ENCODE data around the gene STK11. TPM values are rescaled to one million over a fixed set of nuclear protein-coding genes. Genes with fewer than 3 reads are reported as not detected.

STK11 gene
- total RNA-seq, 1 donor from 2014 or later, result 67.6 TPM

DNA sequence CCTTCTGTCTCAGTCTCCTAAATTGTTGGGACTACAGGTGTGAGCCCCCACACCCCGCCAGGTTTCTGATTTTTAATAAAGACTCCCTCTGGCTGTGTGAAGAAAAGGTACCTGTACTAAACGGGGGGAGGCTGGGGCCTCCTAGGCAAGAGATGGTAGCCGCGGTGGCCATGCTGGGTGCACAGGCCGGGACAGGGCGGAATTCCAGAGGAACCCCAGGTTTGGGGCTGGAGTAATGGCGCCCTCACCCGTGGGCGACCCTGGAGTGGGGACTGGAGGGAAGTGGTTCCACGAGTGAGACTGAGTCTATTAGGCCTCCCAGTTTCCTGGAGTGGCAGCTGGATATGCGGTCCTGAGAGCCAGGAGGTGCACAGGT lies 33.8 kb downstream of the STK11 start:
- DNase-seq (no peak), ATAC-seq (ENCODE audit: low read depth) (no peak)
- peaks cover 7% of the 10 kb centered on the region for H3K27me3 Mint-ChIP-seq
- H3K27ac Mint-ChIP-seq, result no peak overlapping the region
- peak overlapping the region; percentile 79 for H3K4me3 Mint-ChIP-seq
- intact Hi-C loops (cut with micrococcal nuclease), result no loop called here
- peaks cover 40% of the 10 kb centered on the region for H3K4me1 Mint-ChIP-seq
- H3K9me3 Mint-ChIP-seq, result no peaks in the 10 kb centered on the region
- TF ChIP-seq, protein P1, sequence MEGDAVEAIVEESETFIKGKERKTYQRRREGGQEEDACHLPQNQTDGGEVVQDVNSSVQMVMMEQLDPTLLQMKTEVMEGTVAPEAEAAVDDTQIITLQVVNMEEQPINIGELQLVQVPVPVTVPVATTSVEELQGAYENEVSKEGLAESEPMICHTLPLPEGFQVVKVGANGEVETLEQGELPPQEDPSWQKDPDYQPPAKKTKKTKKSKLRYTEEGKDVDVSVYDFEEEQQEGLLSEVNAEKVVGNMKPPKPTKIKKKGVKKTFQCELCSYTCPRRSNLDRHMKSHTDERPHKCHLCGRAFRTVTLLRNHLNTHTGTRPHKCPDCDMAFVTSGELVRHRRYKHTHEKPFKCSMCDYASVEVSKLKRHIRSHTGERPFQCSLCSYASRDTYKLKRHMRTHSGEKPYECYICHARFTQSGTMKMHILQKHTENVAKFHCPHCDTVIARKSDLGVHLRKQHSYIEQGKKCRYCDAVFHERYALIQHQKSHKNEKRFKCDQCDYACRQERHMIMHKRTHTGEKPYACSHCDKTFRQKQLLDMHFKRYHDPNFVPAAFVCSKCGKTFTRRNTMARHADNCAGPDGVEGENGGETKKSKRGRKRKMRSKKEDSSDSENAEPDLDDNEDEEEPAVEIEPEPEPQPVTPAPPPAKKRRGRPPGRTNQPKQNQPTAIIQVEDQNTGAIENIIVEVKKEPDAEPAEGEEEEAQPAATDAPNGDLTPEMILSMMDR (IDR thresholded peaks at IDR 0.05), result no peak
- no peaks in the 10 kb centered on the region for H3K36me3 Mint-ChIP-seq (ENCODE audit: low read depth)
- POLR2A ChIA-PET, result interaction anchor here (10.1 kb wide), 1 partner anchor 25 kb away, joined by 824 read pairs; the partner anchor contains the start of gene CIRBP
- CTCF ChIA-PET, result no interaction called here

DNA sequence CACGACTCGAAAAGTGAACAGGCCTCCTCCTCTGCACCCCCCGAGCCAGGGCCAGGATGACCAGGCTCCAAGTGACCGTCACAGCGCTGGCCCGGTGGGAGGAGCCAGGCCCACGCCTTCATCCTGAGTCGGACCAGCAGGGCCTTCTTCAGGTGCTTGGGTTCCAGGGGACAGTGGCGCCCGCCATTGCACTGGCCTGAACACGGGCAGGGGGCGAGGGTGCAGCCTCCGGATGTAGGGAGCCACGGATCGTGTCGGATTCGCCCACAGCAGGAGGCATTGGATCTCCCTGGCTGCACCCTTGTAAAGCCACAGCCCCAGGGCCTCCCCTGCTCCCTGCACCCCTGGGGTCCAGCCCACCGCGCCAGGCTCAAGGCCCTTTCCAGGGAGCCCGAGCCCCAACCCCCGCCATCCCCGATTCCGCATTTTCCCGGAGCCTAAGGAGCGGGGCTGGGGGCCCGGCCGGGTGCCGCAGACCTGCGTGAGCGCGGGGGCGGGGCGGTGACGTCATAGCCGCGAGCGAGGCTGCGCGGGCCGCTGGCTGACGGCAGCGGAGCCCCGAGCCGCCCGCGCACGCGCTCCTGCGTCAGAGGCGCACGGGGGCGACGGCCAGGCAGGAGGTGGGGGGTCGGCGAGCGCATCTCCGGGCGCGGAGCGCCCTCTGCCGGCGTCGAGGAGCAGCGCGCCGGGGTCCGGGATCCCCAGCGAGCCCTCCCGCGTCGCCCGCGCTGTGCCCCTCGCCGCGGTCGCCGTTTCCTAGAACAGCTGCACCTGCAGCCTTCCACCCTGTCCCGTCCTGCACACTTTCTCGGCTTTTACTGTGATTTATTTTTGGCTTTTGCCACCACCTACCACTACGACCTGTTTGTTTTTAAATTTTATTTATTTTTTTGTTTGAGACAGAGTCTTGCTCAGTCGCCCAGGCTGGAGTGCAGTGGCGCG lies 34.5 kb downstream of the STK11 start:
- intact Hi-C loops (cut with micrococcal nuclease), result loop anchor here (1.0 to 10.0 kb wide), 4 partner anchors 127 to 575 kb away; partner anchors contain the start of genes RNF126 and WDR18
- H3K9me3 Mint-ChIP-seq, result no peaks in the 10 kb centered on the region
- H3K27me3 Mint-ChIP-seq, result peaks cover 7% of the 10 kb centered on the region
- peak overlapping the region; percentile 79 for H3K4me3 Mint-ChIP-seq
- ChIA-PET POLR2A (interaction anchor here (0.5 to 10.1 kb wide), 8 partner anchors 24 to 332 kb away, joined by 3 to 824 read pairs (median 4); partner anchors contain the start of genes CIRBP, RNU6-2 and WDR18), CTCF (interaction anchor here (0.7 to 6.1 kb wide), 3 partner anchors 25 to 1582 kb away, joined by 3 to 540 read pairs (median 10); partner anchors contain the start of gene CIRBP)
- H3K27ac Mint-ChIP-seq, result no peak overlapping the region
- ATAC-seq (ENCODE audit: low read depth) (peak; percentile 50), DNase-seq (peak; percentile 93)
- TF ChIP-seq, protein P1 (IDR thresholded peaks at IDR 0.05), result no peak
- H3K36me3 Mint-ChIP-seq (ENCODE audit: low read depth), result peaks cover 2% of the 10 kb centered on the region
- peaks cover 45% of the 10 kb centered on the region for H3K4me1 Mint-ChIP-seq

DNA sequence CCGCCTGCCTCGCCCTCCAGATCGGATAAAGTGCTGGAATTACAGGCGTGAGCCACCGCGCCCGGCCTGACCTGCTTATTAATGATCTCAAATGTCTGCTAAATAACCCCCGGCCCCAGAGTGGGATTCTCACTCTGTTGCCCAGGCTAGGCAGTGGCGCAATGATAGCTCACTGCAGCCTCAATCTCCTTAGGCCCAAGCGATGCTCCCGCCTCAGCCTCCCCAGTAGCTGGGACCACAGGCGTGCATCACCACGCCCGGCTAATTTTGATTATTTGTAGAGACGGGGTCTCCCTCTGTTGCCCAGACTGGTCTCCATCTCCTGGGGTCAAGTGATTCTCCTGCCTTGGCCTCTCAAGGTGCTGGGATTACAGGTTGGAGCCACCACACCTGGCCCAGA lies 35.3 kb downstream of the STK11 start:
- H3K27ac Mint-ChIP-seq, result no peak overlapping the region
- ChIA-PET POLR2A (interaction anchor here (0.5 to 10.1 kb wide), 8 partner anchors 23 to 333 kb away, joined by 3 to 824 read pairs (median 4); partner anchors contain the start of genes CIRBP, RNU6-2 and WDR18), CTCF (interaction anchor here (0.7 to 6.1 kb wide), 3 partner anchors 24 to 1581 kb away, joined by 3 to 540 read pairs (median 10); partner anchors contain the start of gene CIRBP)

DNA sequence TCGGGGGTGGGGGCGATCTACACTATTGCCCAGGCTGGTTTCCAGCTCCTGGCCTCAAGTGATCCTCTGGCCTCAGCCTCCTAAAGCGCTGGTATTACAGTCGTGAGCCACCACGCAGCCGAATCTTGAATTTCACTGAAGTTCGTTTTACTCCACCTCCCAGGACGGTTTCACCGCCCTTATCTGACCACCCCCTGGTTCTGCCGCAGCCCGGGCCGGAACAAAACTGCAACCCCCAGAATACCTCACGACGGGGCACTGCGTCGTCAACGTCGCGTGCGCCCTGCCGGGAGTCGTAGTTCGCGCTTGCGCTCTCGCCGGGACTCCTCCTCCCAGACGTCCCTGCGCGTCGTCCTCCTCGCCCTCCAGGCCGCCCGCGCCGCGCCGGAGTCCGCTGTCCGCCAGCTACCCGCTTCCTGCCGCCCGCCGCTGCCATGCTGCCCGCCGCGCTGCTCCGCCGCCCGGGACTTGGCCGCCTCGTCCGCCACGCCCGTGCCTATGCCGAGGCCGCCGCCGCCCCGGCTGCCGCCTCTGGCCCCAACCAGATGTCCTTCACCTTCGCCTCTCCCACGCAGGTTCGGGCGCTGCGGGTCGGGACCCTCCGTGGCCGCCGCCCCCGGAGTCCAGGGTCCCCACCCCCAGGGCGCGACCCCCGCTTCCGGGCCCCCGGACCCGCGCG lies 36.0 kb downstream of the STK11 start, which contains the start of gene ATP5F1D:
Gene ATP5F1D, plus strand, starts transcription at position 335 of the 679 bp plus-strand sequence. Its CDS starts 100 bp downstream, at position 435.
- CTCF ChIA-PET, result interaction anchor here (1.8 to 6.1 kb wide), 2 partner anchors 24 to 129 kb away, joined by 10 to 540 read pairs; partner anchors contain the start of gene CIRBP
- H3K4me1 Mint-ChIP-seq, result peaks cover 53% of the 10 kb centered on the region

More for the DNA sequence above, 35.3 kb downstream of the STK11 start:
- DNase-seq (no peak), ATAC-seq (ENCODE audit: low read depth) (no peak)
- Mint-ChIP-seq H3K4me3 (peak overlapping the region; percentile 86), H3K36me3 (ENCODE audit: low read depth) (peaks cover 2% of the 10 kb centered on the region), H3K4me1 (peaks cover 50% of the 10 kb centered on the region), H3K27me3 (peaks cover 7% of the 10 kb centered on the region), H3K9me3 (no peaks in the 10 kb centered on the region)
- intact Hi-C loops (cut with micrococcal nuclease), result loop anchor here (1.0 to 10.0 kb wide), 8 partner anchors 128 to 576 kb away; partner anchors contain the start of genes POLR2E, PTBP1, RNF126 and RNU6-2
- TF ChIP-seq, protein P1 (IDR thresholded peaks at IDR 0.05), result no peak

More for the DNA sequence above, 36.0 kb downstream of the STK11 start, which contains the start of gene ATP5F1D:
- TF ChIP-seq, protein P1 (IDR thresholded peaks at IDR 0.05), result no peak
- H3K27me3 Mint-ChIP-seq, result peaks cover 7% of the 10 kb centered on the region
- H3K27ac Mint-ChIP-seq, result peak within 1 kb of the TSS; percentile 74
- intact Hi-C loops (cut with micrococcal nuclease), result loop anchor here (1.0 to 10.0 kb wide), 5 partner anchors 146 to 577 kb away; partner anchors contain the start of genes POLR2E, PTBP1, RNF126 and RNU6-2
- no peaks in the 10 kb centered on the region for H3K9me3 Mint-ChIP-seq
- peak within 1 kb of the TSS; percentile 86 for H3K4me3 Mint-ChIP-seq
- POLR2A ChIA-PET, result interaction anchor here (1.0 to 10.1 kb wide), 5 partner anchors 23 to 257 kb away, joined by 3 to 824 read pairs (median 4); partner anchors contain the start of genes CIRBP, RNU6-2 and WDR18
- ATAC-seq (ENCODE audit: low read depth) (peak; percentile 67), DNase-seq (peak; percentile 85)
- H3K36me3 Mint-ChIP-seq (ENCODE audit: low read depth), result peaks cover 2% of the 10 kb centered on the region

Data from activated B cell treated with CpG ODN at 0.5 μM for 24 hours (primary cell).